SK-N-SH (cell line): Measurements from ENCODE around the gene GPR39.

ENCODE experiments used
- CTCF ChIP-seq: fragments of 200-600 bp; sonication (generic); IDR thresholded peaks from 2 replicates; pipeline ENCODE4 v1.6.1; 2017; ENCODE audit warnings: antibody characterized with exemption, mild to moderate bottlenecking, moderate library complexity
- EP300 ChIP-seq, 2 experiments: IDR thresholded peaks; 2 replicates each; pipeline versions ENCODE4 v1.4.0 to v1.6.1; 2012; ENCODE audit warnings: borderline replicate concordance in 1 of 2, low read depth in 1 of 2, low read length in 1 of 2
- FOSL2 ChIP-seq: IDR thresholded peaks from 2 replicates; pipeline ENCODE4 v1.4.0; 2012; ENCODE audit warnings: low read depth, mild to moderate bottlenecking, moderate library complexity, borderline replicate concordance
- GABPA ChIP-seq: IDR thresholded peaks from 2 replicates; pipeline ENCODE4 v1.4.0; 2012; ENCODE audit warnings: low read depth, mild to moderate bottlenecking
- IRF3 ChIP-seq: fragments of 150-350 bp; IDR thresholded peaks from 2 replicates; pipeline ENCODE4 v1.6.1; 2016; ENCODE audit warnings: mild to moderate bottlenecking, low read depth, low read length
- MAX ChIP-seq: IDR thresholded peaks from 2 replicates; pipeline ENCODE4 v1.4.0; 2012; ENCODE audit warnings: low read depth
- MXI1 ChIP-seq: IDR thresholded peaks from 2 replicates; pipeline ENCODE4 v1.6.1; 2012; ENCODE audit warnings: mild to moderate bottlenecking, low read depth, low read length, improper control_type of control experiment
- NRF1 ChIP-seq: IDR thresholded peaks from 2 replicates; pipeline ENCODE4 v1.6.1; 2012; ENCODE audit warnings: low read depth, mild to moderate bottlenecking, low read length
- POLR2AphosphoS5 ChIP-seq: IDR thresholded peaks from 2 replicates; pipeline ENCODE4 v1.6.1; 2012; ENCODE audit warnings: low read depth, low read length
- REST ChIP-seq: IDR thresholded peaks from 2 replicates; pipeline ENCODE4 v1.6.1; 2012; ENCODE audit warnings: mild to moderate bottlenecking, low read depth, low read length, moderate library complexity
- TAF1 ChIP-seq: IDR thresholded peaks from 2 replicates; pipeline ENCODE4 v1.6.1; 2012; ENCODE audit warnings: low read depth, mild to moderate bottlenecking, low read length, moderate library complexity, borderline replicate concordance
- TCF12 ChIP-seq: IDR thresholded peaks from 2 replicates; pipeline ENCODE4 v1.4.0; 2012
- USF2 ChIP-seq: fragments of 150-350 bp; IDR thresholded peaks from 2 replicates; pipeline ENCODE4 v1.6.1; 2017; ENCODE audit warnings: antibody characterized with exemption, low read length, low read depth, borderline replicate concordance

GRCh38 chr2:132564065-132564464, 147.5 kb downstream of the GPR39 start:
- TF ChIP-seq CTCF (no peak), REST (no peak), TCF12 (no peak), FOSL2 (no peak), MXI1 (no peak), POLR2AphosphoS5 (no peak), GABPA (no peak), TAF1 (no peak), NRF1 (no peak), MAX (no peak), USF2 (no peak), IRF3 (no peak), EP300 (IDR thresholded peaks at IDR 0.05; ENCODE audit: borderline replicate concordance in 1 of 2, low read depth in 1 of 2, low read length in 1 of 2) (no peak)
